H9 (cell line): ENCODE results near the gene NCK1. TPM values are rescaled to one million over a fixed set of nuclear protein-coding genes. Genes with fewer than 3 reads are reported as not detected.

Source experiments
- DNase-seq: peaks from one replicate; pipeline ENCODE4 v3.0.0-alpha.2; 2017
- H2AFZ ChIP-seq: one replicate; pipeline ENCODE4 v1.6.1; 2013; ENCODE audit warnings: mild to moderate bottlenecking, low read length, control low read depth, moderate library complexity
- H2AK5ac ChIP-seq: 2 replicates; pipeline ENCODE4 v1.6.1; 2013; ENCODE audit warnings: low read length, control low read depth, mixed read lengths; ENCODE audit not compliant: insufficient read length
- H2BK120ac ChIP-seq: one replicate; pipeline ENCODE4 v1.6.1; 2013; ENCODE audit warnings: low read depth, mild to moderate bottlenecking, low read length, control low read depth, inconsistent platforms; ENCODE audit not compliant: poor library complexity, severe bottlenecking
- H2BK12ac ChIP-seq: 2 replicates; pipeline ENCODE4 v1.6.1; 2013; ENCODE audit warnings: low read length, control low read depth, mixed read lengths, low read depth; ENCODE audit not compliant: insufficient read length
- H2BK15ac ChIP-seq: 2 replicates; pipeline ENCODE4 v1.6.1; 2013; ENCODE audit warnings: low read depth, low read length, control low read depth
- H2BK20ac ChIP-seq: one replicate; pipeline ENCODE4 v1.6.1; 2013; ENCODE audit warnings: low read depth, mild to moderate bottlenecking, low read length, control low read depth, inconsistent platforms; ENCODE audit not compliant: poor library complexity, severe bottlenecking
- H2BK5ac ChIP-seq: 2 replicates; pipeline ENCODE4 v1.6.1; 2013; ENCODE audit warnings: low read length, control low read depth, mixed read lengths; ENCODE audit not compliant: insufficient read length
- H3K14ac ChIP-seq: 2 replicates; pipeline ENCODE4 v1.6.1; 2013; ENCODE audit warnings: low read length, control low read depth; ENCODE audit not compliant: insufficient read depth
- H3K18ac ChIP-seq: 2 replicates; pipeline ENCODE4 v1.6.1; 2013; ENCODE audit warnings: low read depth, mild to moderate bottlenecking, mixed read lengths, low read length, control low read depth; ENCODE audit not compliant: insufficient read length
- H3K23ac ChIP-seq: 2 replicates; pipeline ENCODE4 v1.6.1; 2013; ENCODE audit warnings: low read length, control low read depth, mixed read lengths, low read depth; ENCODE audit not compliant: insufficient read length
- H3K23me2 ChIP-seq: 2 replicates; pipeline ENCODE4 v1.6.1; 2013; ENCODE audit warnings: low read depth, mild to moderate bottlenecking, mixed read lengths, low read length, control low read depth; ENCODE audit not compliant: insufficient read length, poor library complexity, severe bottlenecking
- H3K27ac ChIP-seq: 2 replicates; pipeline ENCODE4 v1.5.1; 2013; ENCODE audit warnings: low read length, control low read depth, mixed read lengths, low read depth; ENCODE audit not compliant: insufficient read length
- H3K27me3 ChIP-seq: 2 replicates; pipeline ENCODE4 v1.6.1; 2013; ENCODE audit warnings: low read length, control low read depth, inconsistent platforms; ENCODE audit not compliant: insufficient read depth
- H3K4ac ChIP-seq: 2 replicates; pipeline ENCODE4 v1.6.1; 2013; ENCODE audit warnings: low read depth, mild to moderate bottlenecking, control low read depth, inconsistent platforms, low read length, moderate library complexity
- H3K4me1 ChIP-seq: 2 replicates; pipeline ENCODE4 v1.6.1; 2013; ENCODE audit warnings: low read length, control low read depth, inconsistent platforms; ENCODE audit not compliant: insufficient read depth
- H3K4me2 ChIP-seq: 2 replicates; pipeline ENCODE4 v1.6.1; 2013; ENCODE audit warnings: low read length, control low read depth, mixed read lengths; ENCODE audit not compliant: insufficient read length, insufficient read depth
- H3K56ac ChIP-seq: 2 replicates; pipeline ENCODE4 v1.6.1; 2013; ENCODE audit warnings: low read depth, mild to moderate bottlenecking, mixed read lengths, low read length, control low read depth; ENCODE audit not compliant: insufficient read length
- H3K79me1 ChIP-seq: 2 replicates; pipeline ENCODE4 v1.6.1; 2013; ENCODE audit warnings: low read depth, mild to moderate bottlenecking, moderate library complexity, low read length, control low read depth, inconsistent platforms; ENCODE audit not compliant: insufficient read depth, poor library complexity, severe bottlenecking
- H3K79me2 ChIP-seq: 2 replicates; pipeline ENCODE4 v1.6.1; 2013; ENCODE audit warnings: low read length, control low read depth, inconsistent platforms; ENCODE audit not compliant: insufficient read depth
- H3K9ac ChIP-seq: 2 replicates; pipeline ENCODE4 v1.6.1; 2013; ENCODE audit warnings: low read length, control low read depth, mixed read lengths; ENCODE audit not compliant: insufficient read length; ENCODE audit errors: extremely low read depth
- H3K9me3 ChIP-seq: one replicate; pipeline ENCODE4 v1.6.1; 2013; ENCODE audit warnings: low read depth, low read length, inconsistent platforms; ENCODE audit not compliant: control insufficient read depth
- H3T11ph ChIP-seq: one replicate; pipeline ENCODE4 v1.6.1; 2013; ENCODE audit warnings: mild to moderate bottlenecking, low read length, control low read depth, inconsistent platforms
- H4K20me1 ChIP-seq: one replicate; pipeline ENCODE4 v1.6.1; 2013; ENCODE audit not compliant: control insufficient read depth, insufficient read length, insufficient read depth
- H4K5ac ChIP-seq: 2 replicates; pipeline ENCODE4 v1.6.1; 2013; ENCODE audit warnings: low read depth, mild to moderate bottlenecking, mixed read lengths, low read length, control low read depth; ENCODE audit not compliant: insufficient read length
- H4K8ac ChIP-seq: replicated peaks from 2 replicates; pipeline ENCODE4 v1.6.1; 2013; ENCODE audit warnings: low read length, control low read depth, mixed read lengths, low read depth; ENCODE audit not compliant: insufficient read length
- H4K91ac ChIP-seq: 2 replicates; pipeline ENCODE4 v1.6.1; 2013; ENCODE audit warnings: low read depth, mild to moderate bottlenecking, moderate library complexity, mixed read lengths, low read length, control low read depth; ENCODE audit not compliant: insufficient read length
- H3K27ac Mint-ChIP-seq, 3 experiments: 2 replicates in 2 of 3; 3 replicates in 1 of 3; pipeline ENCODE4 v1.8.0; 2020 to 2021; ENCODE audit warnings: mixed read lengths in 3 of 3, mild to moderate bottlenecking in 1 of 3, moderate library complexity in 1 of 3
- H3K27me3 Mint-ChIP-seq: 2 replicates; pipeline ENCODE4 v1.8.0; 2021; ENCODE audit warnings: low read depth, mild to moderate bottlenecking, moderate library complexity, mixed read lengths
- H3K36me3 Mint-ChIP-seq, 3 experiments: 2 replicates in 2 of 3; 3 replicates in 1 of 3; pipeline ENCODE4 v1.8.0; 2020 to 2021; ENCODE audit warnings: low read depth in 3 of 3, mixed read lengths in 3 of 3; ENCODE audit not compliant: insufficient read depth in 1 of 3
- H3K4me1 Mint-ChIP-seq, 2 experiments: 2 replicates each; pipeline ENCODE4 v1.8.0; 2020; ENCODE audit warnings: mixed read lengths in 2 of 2
- H3K4me3 Mint-ChIP-seq, 2 experiments: 2 replicates in 1 of 2; 3 replicates in 1 of 2; pipeline ENCODE4 v1.8.0; 2020 to 2021; ENCODE audit warnings: mild to moderate bottlenecking in 2 of 2, mixed read lengths in 2 of 2, moderate library complexity in 1 of 2
- H3K9me3 Mint-ChIP-seq, 2 experiments: 2 replicates in 1 of 2; 3 replicates in 1 of 2; pipeline ENCODE4 v1.8.0; 2020; ENCODE audit warnings: mild to moderate bottlenecking in 2 of 2, mixed read lengths in 2 of 2, moderate library complexity in 1 of 2
- WGBS: extraction: QIAGEN DNeasy Blood & Tissue Kit; methylation state at CpG from one replicate; pipeline ENCODE4 v1.1.7; 2013; ENCODE audit warnings: missing lambda C conversion rate, low lambda C conversion rate, mixed read lengths; ENCODE audit not compliant: insufficient read length; ENCODE audit errors: extremely low coverage; 5-methylcytosine and 5-hydroxymethylcytosine counted together
- total RNA-seq: library from RNA; stranded (reverse); gene quantifications from 2 replicates; pipeline ENCODE4 v1.2.1, GENCODE V29; 2021
- TF ChIP-seq, protein P1 (sequence below): fragments of 200-600 bp; sonication (generic); conservative IDR thresholded peaks from 3 replicates; pipeline ENCODE4 v1.8.0; 2021; ENCODE audit warnings: antibody characterized with exemption, mild to moderate bottlenecking

Gene NCK1
- total RNA-seq, 1 experiment from 2014 or later, result 26.4 TPM

GRCh38 chr3:136885357-136886213, 23.6 kb downstream of the NCK1 start:
- no peak overlapping the region for H2BK120ac ChIP-seq
- H2AK5ac ChIP-seq, result no peak overlapping the region
- H4K8ac ChIP-seq, result no peak overlapping the region
- TF ChIP-seq, protein P1, sequence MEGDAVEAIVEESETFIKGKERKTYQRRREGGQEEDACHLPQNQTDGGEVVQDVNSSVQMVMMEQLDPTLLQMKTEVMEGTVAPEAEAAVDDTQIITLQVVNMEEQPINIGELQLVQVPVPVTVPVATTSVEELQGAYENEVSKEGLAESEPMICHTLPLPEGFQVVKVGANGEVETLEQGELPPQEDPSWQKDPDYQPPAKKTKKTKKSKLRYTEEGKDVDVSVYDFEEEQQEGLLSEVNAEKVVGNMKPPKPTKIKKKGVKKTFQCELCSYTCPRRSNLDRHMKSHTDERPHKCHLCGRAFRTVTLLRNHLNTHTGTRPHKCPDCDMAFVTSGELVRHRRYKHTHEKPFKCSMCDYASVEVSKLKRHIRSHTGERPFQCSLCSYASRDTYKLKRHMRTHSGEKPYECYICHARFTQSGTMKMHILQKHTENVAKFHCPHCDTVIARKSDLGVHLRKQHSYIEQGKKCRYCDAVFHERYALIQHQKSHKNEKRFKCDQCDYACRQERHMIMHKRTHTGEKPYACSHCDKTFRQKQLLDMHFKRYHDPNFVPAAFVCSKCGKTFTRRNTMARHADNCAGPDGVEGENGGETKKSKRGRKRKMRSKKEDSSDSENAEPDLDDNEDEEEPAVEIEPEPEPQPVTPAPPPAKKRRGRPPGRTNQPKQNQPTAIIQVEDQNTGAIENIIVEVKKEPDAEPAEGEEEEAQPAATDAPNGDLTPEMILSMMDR, result no peak
- H4K20me1 ChIP-seq, result no peaks in the 10 kb centered on the region
- Mint-ChIP-seq H3K4me3 (no peak overlapping the region), H3K27me3 (no peaks in the 10 kb centered on the region), H3K9me3 (peaks cover under 1 to 8% of the 10 kb centered on the region in 2 experiments; a peak in 3 of 5 replicates), H3K4me1 (no peaks in the 10 kb centered on the region), H3K36me3 (peaks cover 10 to 16% (median 14%) of the 10 kb centered on the region in 3 experiments), H3K27ac (no peak overlapping the region)
- no peak overlapping the region for H2BK20ac ChIP-seq
- WGBS, result no CpG with 5 or more reads among the region's 5 CpGs
- H3K56ac ChIP-seq, result no peak overlapping the region
- no peak overlapping the region for H3K9ac ChIP-seq
- no peaks in the 10 kb centered on the region for H3K9me3 ChIP-seq
- H3K23ac ChIP-seq, result no peak overlapping the region
- no peak overlapping the region for H2AFZ ChIP-seq
- H3K14ac ChIP-seq, result no peak overlapping the region
- H3K4ac ChIP-seq, result no peak overlapping the region
- H3T11ph ChIP-seq, result no peak overlapping the region
- no peaks in the 10 kb centered on the region for H3K23me2 ChIP-seq
- no peak overlapping the region for H4K91ac ChIP-seq
- H3K4me1 ChIP-seq, result no peaks in the 10 kb centered on the region
- no peak for DNase-seq
- peaks cover 11% of the 10 kb centered on the region; the same call in 1 of the 2 replicates for H3K79me2 ChIP-seq
- H3K27ac ChIP-seq, result no peak overlapping the region
- peaks cover 2% of the 10 kb centered on the region for H3K79me1 ChIP-seq
- no peak overlapping the region for H3K4me2 ChIP-seq
- no peak overlapping the region for H2BK5ac ChIP-seq
- no peaks in the 10 kb centered on the region for H3K27me3 ChIP-seq
- H3K18ac ChIP-seq, result no peak overlapping the region
- no peak overlapping the region for H2BK12ac ChIP-seq
- no peak overlapping the region for H4K5ac ChIP-seq
- H2BK15ac ChIP-seq, result no peak overlapping the region
